ENCODE data around the gene KIRREL1.
A peak's percentile ranks its signal among the peaks of the same experiment; 100 is the strongest.
"Not testable (repeated sequence)": the region's sequence is repeated elsewhere in the genome, so short reads cannot be mapped to it uniquely, and the experiment has no call there.

Gene KIRREL1

GRCh38 chr1:158122833-158123388 lies 129.5 kb downstream of the KIRREL1 start:
- DNase-seq (ENCODE audit: extremely low spot score) = no peak
- CTCF ChIA-PET = interaction anchor here (0.9 to 7.9 kb wide), 8 partner anchors 9 to 165 kb away, joined by 3 to 118 read pairs (median 6); no protein-coding TSS in a partner anchor
- POLR2A ChIA-PET = no interaction called here
- TF ChIP-seq CTCF (IDR thresholded peaks at IDR 0.05; ENCODE audit: control extremely low read depth, extremely low read depth, low read depth, missing control alignments) = no peak

GRCh38 chr1:158124034-158124433 lies 130.6 kb downstream of the KIRREL1 start:
- ChIA-PET POLR2A (no interaction called here), CTCF (interaction anchor here (0.9 to 7.9 kb wide), 24 partner anchors 9 to 968 kb away, joined by 3 to 118 read pairs (median 5); no protein-coding TSS in a partner anchor)
- DNase-seq (ENCODE audit: extremely low spot score) = no peak
- TF ChIP-seq CTCF (IDR thresholded peaks at IDR 0.05; ENCODE audit: control extremely low read depth, extremely low read depth, low read depth, missing control alignments) = no peak

- CTCF ChIA-PET = interaction anchor here (0.9 to 7.9 kb wide), 30 partner anchors 9 to 954 kb away, joined by 3 to 118 read pairs (median 4); no protein-coding TSS in a partner anchor
- peak; percentile 80 for DNase-seq (ENCODE audit: extremely low spot score)
- POLR2A ChIA-PET = no interaction called here
- peak; percentile 96 for TF ChIP-seq CTCF (IDR thresholded peaks at IDR 0.05; ENCODE audit: control extremely low read depth, extremely low read depth, low read depth, missing control alignments)
These were observed 131.6 kb downstream of the KIRREL1 start for GRCh38 chr1:158124999-158125398.

- no peak for DNase-seq (ENCODE audit: extremely low spot score)
- no peak for TF ChIP-seq CTCF (IDR thresholded peaks at IDR 0.05; ENCODE audit: control extremely low read depth, extremely low read depth, low read depth, missing control alignments)
- ChIA-PET POLR2A (no interaction called here), CTCF (interaction anchor here (1.5 to 7.9 kb wide), 7 partner anchors 8 to 164 kb away, joined by 4 to 118 read pairs (median 13); no protein-coding TSS in a partner anchor)
These were observed 133.0 kb downstream of the KIRREL1 start for GRCh38 chr1:158126425-158126824.

- CTCF ChIA-PET = interaction anchor here (1.2 to 4.7 kb wide), 3 partner anchors 10 to 166 kb away, joined by 3 to 64 read pairs (median 5); no protein-coding TSS in a partner anchor
- DNase-seq (ENCODE audit: extremely low spot score); POLR2A ChIA-PET: not testable (repeated sequence)
These were observed 135.1 kb downstream of the KIRREL1 start for GRCh38 chr1:158128531-158128930.

- ChIA-PET CTCF (interaction anchor here (1.1 kb wide), 1 partner anchor 9 kb away, joined by 3 read pairs; no protein-coding TSS in a partner anchor), POLR2A (no interaction called here)
- TF ChIP-seq CTCF (IDR thresholded peaks at IDR 0.05; ENCODE audit: control extremely low read depth, extremely low read depth, low read depth, missing control alignments) = no peak
- DNase-seq (ENCODE audit: extremely low spot score) = no peak
These were observed 137.8 kb downstream of the KIRREL1 start for GRCh38 chr1:158131217-158131616.

GRCh38 chr1:158140764-158141192 lies 147.3 kb downstream of the KIRREL1 start:
- DNase-seq (ENCODE audit: extremely low spot score) = no peak
- ChIA-PET CTCF (interaction anchor here (1.6 to 1.8 kb wide), 2 partner anchors 9 to 16 kb away, joined by 4 to 6 read pairs; no protein-coding TSS in a partner anchor), POLR2A (no interaction called here)
- no peak for TF ChIP-seq CTCF (IDR thresholded peaks at IDR 0.05; ENCODE audit: control extremely low read depth, extremely low read depth, low read depth, missing control alignments)
